Stomach (tissue), 9 donors: ENCODE data around the gene AUTS2. TPM values are rescaled to one million over a fixed set of nuclear protein-coding genes. Genes with fewer than 3 reads are reported as not detected.

Source experiments
- DNase-seq, 2 donors: peaks; one replicate each; pipeline versions ENCODE4 v3.0.0 to v3.0.0-alpha.2; 2013 to 2019
- H3K27ac ChIP-seq, 5 donors: fragments of 200-600 bp in 4 of 5; sonication (generic) in 4 of 5; one replicate each; pipeline ENCODE4 v1.5.1; 2013 to 2019; ENCODE audit warnings: mild to moderate bottlenecking in 1 of 5, moderate library complexity in 1 of 5
- H3K27me3 ChIP-seq, 3 donors: fragments of 200-600 bp; sonication (generic); one replicate each; pipeline ENCODE4 v1.5.1; 2017 to 2019; ENCODE audit warnings: mixed run types in 1 of 3
- H3K36me3 ChIP-seq, 4 donors: fragments of 200-600 bp; sonication (generic); 1 replicate in 3 of 4; 2 replicates in 1 of 4; pipeline ENCODE4 v1.5.1; 2016 to 2019
- H3K4me1 ChIP-seq, 4 donors: fragments of 200-600 bp; sonication (generic); one replicate each; pipeline ENCODE4 v1.5.1; 2016 to 2019
- H3K4me3 ChIP-seq, 4 donors: fragments of 200-600 bp; sonication (generic) in 3 of 4; one replicate each; pipeline ENCODE4 v1.5.1; 2016 to 2019; ENCODE audit warnings: mild to moderate bottlenecking in 1 of 4
- H3K9me3 ChIP-seq, 4 donors: fragments of 200-600 bp; sonication (generic); one replicate each; pipeline ENCODE4 v1.5.1; 2016 to 2019
- CTCF ChIP-seq, 7 experiments: fragments of 450-650 bp in 4 of 7; fragments of 200-600 bp in 3 of 7; sonication (generic) in 3 of 7; IDR thresholded peaks; one replicate each; pipeline ENCODE4 v1.5.1; 2016 to 2019; ENCODE audit warnings: antibody characterized with exemption in 7 of 7, control low read depth in 2 of 7, mild to moderate bottlenecking in 1 of 7
- EP300 ChIP-seq: sonication (generic); formaldehyde crosslinking; IDR thresholded peaks from one replicate; pipeline ENCODE4 v1.6.1; 2017; ENCODE audit warnings: antibody characterized with exemption
- POLR2A ChIP-seq, 4 donors: fragments of 450-650 bp; IDR thresholded peaks; one replicate each; pipeline ENCODE4 v1.6.1; 2016; ENCODE audit warnings: antibody characterized with exemption in 4 of 4, control low read depth in 2 of 4, mild to moderate bottlenecking in 1 of 4, moderate library complexity in 1 of 4
- POLR2AphosphoS5 ChIP-seq, 3 donors: sonication (generic); formaldehyde crosslinking; IDR thresholded peaks; one replicate each; pipeline ENCODE4 v1.6.1; 2016; ENCODE audit warnings: antibody characterized with exemption in 3 of 3
- WGBS, 5 donors: extraction: QIAGEN DNeasy Blood & Tissue Kit in 3 of 5; methylation state at CpG; one replicate each; pipeline versions ENCODE4 v1.1.5 to v1.1.7; 2013 to 2018; 5-methylcytosine and 5-hydroxymethylcytosine counted together
- intact Hi-C: fragments of 100-400 bp; cut with DNase I; formaldehyde crosslinking; loops from one replicate; pipeline ENCODE4 v1.15.1; 2023; ENCODE audit warnings: low total_unique reads
- polyA plus RNA-seq, 3 donors: library from polyadenylated mRNA; stranded (reverse); fragments of 200-250 nt; gene quantifications; one replicate each; pipeline ENCODE4 v1.2.3, GENCODE V29; 2013
- total RNA-seq, 5 donors: library from RNA; depleted of rRNA; stranded (reverse); fragments of >200 nt; gene quantifications; one replicate each; pipeline versions ENCODE4 v1.1.0 to v1.2.3, GENCODE V29; 2014 to 2016
- donor health status: healthy with polysubstance abuse.
- donor health status: Bipolar disorder and iron deficiency.
- donor health status: healthy.

AUTS2 gene
- total and polyA plus RNA-seq, 8 donors, result 3.8 to 90.3 (median 38.1) TPM

- H3K9me3 ChIP-seq, result no peaks in the 10 kb centered on the region
- H3K27ac ChIP-seq, result no peak overlapping the region
- H3K4me3 ChIP-seq, result no peak overlapping the region
- H3K36me3 ChIP-seq, result no peaks in the 10 kb centered on the region
- no peak for DNase-seq
- WGBS, 5 donors, result 86 to 95% (median 92%) methylated on average over 8 of the region's 8 CpGs
- intact Hi-C loops, result no loop called here
- no peak for TF ChIP-seq POLR2A (IDR thresholded peaks at IDR 0.05)
- no peak for TF ChIP-seq EP300
- no peak for TF ChIP-seq POLR2AphosphoS5 (IDR thresholded peaks at IDR 0.05)
- no peak for TF ChIP-seq CTCF (IDR thresholded peaks at IDR 0.05)
- no peaks in the 10 kb centered on the region for H3K27me3 ChIP-seq
- H3K4me1 ChIP-seq, result peaks cover 0 to 11% (median 2%) of the 10 kb centered on the region in 4 donors
Observed at GRCh38 chr7:70669854-70670253, 1071.6 kb downstream of the AUTS2 start.

- no peaks in the 10 kb centered on the region for H3K36me3 ChIP-seq
- no peak overlapping the region for H3K4me3 ChIP-seq
- WGBS, 5 donors, result 87 to 91% (median 89%) methylated on average over 7 of the region's 7 CpGs
- no peaks in the 10 kb centered on the region for H3K27me3 ChIP-seq
- H3K4me1 ChIP-seq, result peaks cover 0 to 11% (median 2%) of the 10 kb centered on the region in 4 donors
- no peak for DNase-seq
- H3K9me3 ChIP-seq, result no peaks in the 10 kb centered on the region
- TF ChIP-seq POLR2AphosphoS5 (IDR thresholded peaks at IDR 0.05) (no peak), EP300 (no peak), POLR2A (IDR thresholded peaks at IDR 0.05) (no peak), CTCF (IDR thresholded peaks at IDR 0.05) (no peak)
- no peak overlapping the region for H3K27ac ChIP-seq
- intact Hi-C loops, result no loop called here
Observed at GRCh38 chr7:70670288-70670687, 1072.0 kb downstream of the AUTS2 start.

GRCh38 chr7:70673778-70674570 is 1075.7 kb downstream of the AUTS2 start:
- Histone ChIP-seq H3K4me3 (no peak overlapping the region), H3K36me3 (no peaks in the 10 kb centered on the region), H3K9me3 (no peaks in the 10 kb centered on the region), H3K4me1 (peaks cover 0 to under 1% (median under 1%) of the 10 kb centered on the region in 4 donors), H3K27ac (no peak overlapping the region), H3K27me3 (no peaks in the 10 kb centered on the region)
- TF ChIP-seq CTCF (IDR thresholded peaks at IDR 0.05) (no peak), POLR2AphosphoS5 (IDR thresholded peaks at IDR 0.05) (no peak), EP300 (no peak), POLR2A (IDR thresholded peaks at IDR 0.05) (no peak)
- intact Hi-C loops, result no loop called here
- WGBS, 5 donors, result 80 to 86% (median 84%) methylated on average over 11 of the region's 11 CpGs
- DNase-seq, result no peak

GRCh38 chr7:70674571-70675010 is 1076.3 kb downstream of the AUTS2 start:
- 52 to 77% (median 63%) methylated on average over 5 of the region's 5 CpGs for WGBS, 5 donors
- intact Hi-C loops, result no loop called here

More at GRCh38 chr7:70674571-70675010, 1076.3 kb downstream of the AUTS2 start:
- no peaks in the 10 kb centered on the region for H3K36me3 ChIP-seq
- no peaks in the 10 kb centered on the region for H3K27me3 ChIP-seq
- H3K4me1 ChIP-seq, result no peaks in the 10 kb centered on the region
- no peak for DNase-seq
- TF ChIP-seq CTCF (IDR thresholded peaks at IDR 0.05), result no peak
- TF ChIP-seq POLR2AphosphoS5 (IDR thresholded peaks at IDR 0.05), result no peak
- no peak for TF ChIP-seq EP300
- H3K4me3 ChIP-seq, result no peak overlapping the region
- H3K27ac ChIP-seq, result no peak overlapping the region
- no peaks in the 10 kb centered on the region for H3K9me3 ChIP-seq
